Left ventricle myocardium superior (tissue), 1 donor: Measurements from ENCODE around the gene PMEL. TPM values are rescaled to one million over a fixed set of nuclear protein-coding genes. Genes with fewer than 3 reads are reported as not detected.
A peak's percentile ranks its signal among the peaks of the same experiment; 100 is the strongest.
"Not testable (repeated sequence)": the region's sequence is repeated elsewhere in the genome, so short reads cannot be mapped to it uniquely, and the experiment has no call there.

Experiments
- ATAC-seq: fragments of 200-7000 bp; cut with Tn5 transposase; one replicate; pipeline ENCODE4 v1.9.1; 2020; ENCODE audit warnings: mild to moderate bottlenecking, moderate library complexity
- DNase-seq: peaks from one replicate; pipeline ENCODE4 v3.0.0-alpha.2; 2020
- intact Hi-C: fragments of 100-400 bp; cut with micrococcal nuclease; formaldehyde crosslinking; loops from one replicate; pipeline ENCODE4 v1.11.0; 2022
- long read RNA-seq: library from polyadenylated mRNA; unstranded; transcript quantifications from one replicate; pipeline ENCODE4 v2.0.0, GENCODE V29; 2021
- total RNA-seq: library from RNA; stranded (reverse); fragmentation: NEBNext Ultra II Directional; extraction: Animal tissue kit (Norgen Biotek cat#: 25700); gene quantifications from one replicate; pipeline ENCODE4 v1.2.1, GENCODE V29; 2021
- donor health status: DM: no; HTN: yes; CAD: no; lungs with severe emphysema.

Gene PMEL
- total RNA-seq: 0.57 TPM
- long read RNA-seq, partial matches to known transcripts: 0 of 2 reads
- long read RNA-seq, other reads (novel, unspliced or antisense): 2 of 2 reads

- ATAC-seq (peak; percentile 17), DNase-seq (no peak)
- intact Hi-C loops: no loop called here
Observed at GRCh38 chr12:55965941-55966407, at the start of gene PMEL. Gene PMEL, minus strand, starts transcription at chr12:55966042. Its CDS starts 31 bp downstream, at chr12:55966011.

GRCh38 chr12:56014205-56014604 lies 48.4 kb upstream of the PMEL start:
- intact Hi-C loops: no loop called here
- ATAC-seq: no peak
- DNase-seq: no peak

- ATAC-seq: no peak
- intact Hi-C loops: no loop called here
- no peak for DNase-seq
Observed at GRCh38 chr12:56013482-56013881, 47.6 kb upstream of the PMEL start.

- no peak for ATAC-seq
- intact Hi-C loops: no loop called here
Observed at GRCh38 chr12:56011509-56012090, 45.8 kb upstream of the PMEL start.

GRCh38 chr12:56010111-56010570 lies 44.3 kb upstream of the PMEL start:
- ATAC-seq (no peak), DNase-seq (no peak)
- intact Hi-C loops: no loop called here

More at GRCh38 chr12:56011509-56012090, 45.8 kb upstream of the PMEL start:
- DNase-seq: no peak

GRCh38 chr12:56007564-56008559 lies 42.0 kb upstream of the PMEL start:
- ATAC-seq (peak; percentile 88), DNase-seq (peak; percentile 74)
- intact Hi-C loops: no loop called here

GRCh38 chr12:56004211-56004610 lies 38.4 kb upstream of the PMEL start:
- no peak for ATAC-seq
- intact Hi-C loops: no loop called here
- no peak for DNase-seq

- DNase-seq, intact Hi-C loops, ATAC-seq: not testable (repeated sequence)
Observed at GRCh38 chr12:56003376-56003775, 37.5 kb upstream of the PMEL start.

GRCh38 chr12:56001487-56002100 lies 35.8 kb upstream of the PMEL start:
- DNase-seq: no peak
- no peak for ATAC-seq
- intact Hi-C loops: no loop called here

GRCh38 chr12:55999999-56000540 lies 34.2 kb upstream of the PMEL start:
- DNase-seq, intact Hi-C loops, ATAC-seq: not testable (repeated sequence)

GRCh38 chr12:55999522-55999921 lies 33.7 kb upstream of the PMEL start:
- ATAC-seq, DNase-seq, intact Hi-C loops: not testable (repeated sequence)

GRCh38 chr12:55997535-55997859 lies 31.7 kb upstream of the PMEL start:
- DNase-seq (no peak), ATAC-seq (peak; percentile 4)
- intact Hi-C loops: no loop called here

GRCh38 chr12:55996715-55997534 lies 31.1 kb upstream of the PMEL start, which contains the start of gene SUOX:
Gene SUOX, plus strand, starts transcription at chr12:55997276. Its CDS starts 4,946 bp downstream, at chr12:56002222.
- intact Hi-C loops: no loop called here
- DNase-seq (peak; percentile 97), ATAC-seq (peak; percentile 99)

- DNase-seq (no peak), ATAC-seq (peak; percentile 53)
- intact Hi-C loops: no loop called here
Observed at GRCh38 chr12:55996201-55996714, 30.4 kb upstream of the PMEL start.

- ATAC-seq (no peak), DNase-seq (no peak)
- intact Hi-C loops: no loop called here
Observed at GRCh38 chr12:55995366-55995765, 29.5 kb upstream of the PMEL start.

- DNase-seq: no peak
Observed at GRCh38 chr12:55993230-55993853, 27.5 kb upstream of the PMEL start.

GRCh38 chr12:55991110-55991509 lies 25.3 kb upstream of the PMEL start:
- ATAC-seq (no peak), DNase-seq (no peak)
- intact Hi-C loops: no loop called here

More at GRCh38 chr12:55993230-55993853, 27.5 kb upstream of the PMEL start:
- intact Hi-C loops: no loop called here
- ATAC-seq: no peak

- DNase-seq, ATAC-seq, intact Hi-C loops: not testable (repeated sequence)
Observed at GRCh38 chr12:55985976-55986375, 20.1 kb upstream of the PMEL start.
